Loucy (cell line): ENCODE measurements around the gene GPRIN2.

ENCODE experiments used
- H2AFZ ChIP-seq: fragments of 200-600 bp; sonication (generic); 2 replicates; pipeline ENCODE4 v1.6.0; 2016; ENCODE audit warnings: antibody characterized with exemption, mild to moderate bottlenecking, low read length, moderate library complexity
- H3F3A ChIP-seq: fragments of 200-600 bp; 2 replicates; pipeline ENCODE4 v1.6.0; 2016; ENCODE audit warnings: antibody characterized with exemption, low read depth, mild to moderate bottlenecking
- H3K27me3 ChIP-seq: fragments of 200-600 bp; sonication (generic); 2 replicates; pipeline ENCODE4 v1.6.1; 2014; ENCODE audit warnings: low read length, mild to moderate bottlenecking; ENCODE audit not compliant: insufficient read depth, poor library complexity, severe bottlenecking
- H3K36me3 ChIP-seq: fragments of 200-600 bp; sonication (generic); 2 replicates; pipeline ENCODE4 v1.6.1; 2016; ENCODE audit warnings: low read length; ENCODE audit not compliant: insufficient read depth
- H3K4me1 ChIP-seq: fragments of 200-600 bp; sonication (generic); 2 replicates; pipeline ENCODE4 v1.5.1; 2014; ENCODE audit warnings: low read length, mild to moderate bottlenecking; ENCODE audit not compliant: insufficient read depth, poor library complexity, severe bottlenecking
- H3K4me2 ChIP-seq: fragments of 200-600 bp; sonication (generic); 2 replicates; pipeline ENCODE4 v1.6.0; 2014; ENCODE audit warnings: antibody characterized with exemption, low read length, low read depth, mild to moderate bottlenecking; ENCODE audit not compliant: poor library complexity, severe bottlenecking
- H3K4me3 ChIP-seq: fragments of 200-600 bp; sonication (generic); 2 replicates; pipeline ENCODE4 v1.5.1; 2014; ENCODE audit warnings: low read length, mild to moderate bottlenecking, mixed read lengths; ENCODE audit not compliant: poor library complexity, severe bottlenecking
- H3K79me2 ChIP-seq: fragments of 200-600 bp; sonication (generic); 2 replicates; pipeline ENCODE4 v1.6.1; 2014; ENCODE audit warnings: low read length; ENCODE audit not compliant: insufficient read depth
- H3K9ac ChIP-seq: fragments of 200-600 bp; sonication (generic); 2 replicates; pipeline ENCODE4 v1.6.0; 2014; ENCODE audit warnings: mild to moderate bottlenecking, low read depth, low read length, moderate library complexity; ENCODE audit not compliant: poor library complexity, severe bottlenecking
- H3K9me2 ChIP-seq: fragments of 200-600 bp; sonication (generic); replicated peaks from 2 replicates; pipeline ENCODE4 v1.6.1; 2016; ENCODE audit warnings: low read depth, low read length, mixed read lengths
- H3K9me3 ChIP-seq: fragments of 200-600 bp; sonication (generic); 2 replicates; pipeline ENCODE4 v1.6.1; 2014; ENCODE audit warnings: mild to moderate bottlenecking, antibody characterized with exemption, low read length, low read depth; ENCODE audit not compliant: insufficient read depth
- H4K20me1 ChIP-seq: fragments of 200-600 bp; sonication (generic); 2 replicates; pipeline ENCODE4 v1.6.0; 2014; ENCODE audit warnings: antibody characterized with exemption, low read length, mild to moderate bottlenecking; ENCODE audit not compliant: insufficient read depth, poor library complexity, severe bottlenecking
- EZH2phosphoT487 ChIP-seq: fragments of 200-600 bp; IDR thresholded peaks from 2 replicates; pipeline ENCODE4 v1.6.1; 2018; ENCODE audit warnings: antibody characterized with exemption, mild to moderate bottlenecking, moderate library complexity, borderline replicate concordance
- TF ChIP-seq, protein P1 (sequence below): fragments of 200-600 bp; sonication (generic); conservative IDR thresholded peaks from 2 replicates; pipeline ENCODE4 v1.5.1; 2014; ENCODE audit warnings: mild to moderate bottlenecking, antibody characterized with exemption, low read length

The GPRIN2 gene

DNA sequence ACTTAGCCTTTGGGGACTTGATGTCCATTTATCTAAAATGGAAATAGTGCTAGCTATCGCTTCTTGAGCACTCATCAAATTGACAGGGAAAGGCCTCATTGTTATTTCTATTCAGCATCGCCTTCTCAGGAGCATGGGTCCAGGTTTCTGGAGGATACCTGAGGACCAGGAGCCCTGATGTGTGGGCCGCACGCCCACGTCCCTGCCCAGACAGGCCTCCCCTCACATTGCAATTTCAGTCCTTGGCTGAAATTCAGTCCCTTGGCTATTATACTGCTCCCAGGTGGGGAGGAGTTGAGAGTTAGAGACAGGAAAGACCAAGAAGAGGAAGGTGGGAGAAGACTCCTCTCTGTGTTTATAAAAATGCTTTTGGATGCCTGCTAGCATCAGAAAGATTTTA is 38.9 kb downstream of the GPRIN2 start:
- H3K4me1 ChIP-seq: no peaks in the 10 kb centered on the region
- no peaks in the 10 kb centered on the region for H3K9me3 ChIP-seq
- no peaks in the 10 kb centered on the region for H3K79me2 ChIP-seq
- H3K9me2 ChIP-seq: no peaks in the 10 kb centered on the region
- no peaks in the 10 kb centered on the region for H3K27me3 ChIP-seq
- H3K4me2 ChIP-seq: no peak overlapping the region
- TF ChIP-seq EZH2phosphoT487: no peak
- TF ChIP-seq, protein P1, sequence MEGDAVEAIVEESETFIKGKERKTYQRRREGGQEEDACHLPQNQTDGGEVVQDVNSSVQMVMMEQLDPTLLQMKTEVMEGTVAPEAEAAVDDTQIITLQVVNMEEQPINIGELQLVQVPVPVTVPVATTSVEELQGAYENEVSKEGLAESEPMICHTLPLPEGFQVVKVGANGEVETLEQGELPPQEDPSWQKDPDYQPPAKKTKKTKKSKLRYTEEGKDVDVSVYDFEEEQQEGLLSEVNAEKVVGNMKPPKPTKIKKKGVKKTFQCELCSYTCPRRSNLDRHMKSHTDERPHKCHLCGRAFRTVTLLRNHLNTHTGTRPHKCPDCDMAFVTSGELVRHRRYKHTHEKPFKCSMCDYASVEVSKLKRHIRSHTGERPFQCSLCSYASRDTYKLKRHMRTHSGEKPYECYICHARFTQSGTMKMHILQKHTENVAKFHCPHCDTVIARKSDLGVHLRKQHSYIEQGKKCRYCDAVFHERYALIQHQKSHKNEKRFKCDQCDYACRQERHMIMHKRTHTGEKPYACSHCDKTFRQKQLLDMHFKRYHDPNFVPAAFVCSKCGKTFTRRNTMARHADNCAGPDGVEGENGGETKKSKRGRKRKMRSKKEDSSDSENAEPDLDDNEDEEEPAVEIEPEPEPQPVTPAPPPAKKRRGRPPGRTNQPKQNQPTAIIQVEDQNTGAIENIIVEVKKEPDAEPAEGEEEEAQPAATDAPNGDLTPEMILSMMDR: no peak
- no peak overlapping the region for H3K4me3 ChIP-seq
- H3K9ac ChIP-seq: no peak overlapping the region
- H2AFZ ChIP-seq: no peak overlapping the region
- H4K20me1 ChIP-seq: no peaks in the 10 kb centered on the region
- no peaks in the 10 kb centered on the region for H3F3A ChIP-seq
- no peaks in the 10 kb centered on the region for H3K36me3 ChIP-seq

DNA sequence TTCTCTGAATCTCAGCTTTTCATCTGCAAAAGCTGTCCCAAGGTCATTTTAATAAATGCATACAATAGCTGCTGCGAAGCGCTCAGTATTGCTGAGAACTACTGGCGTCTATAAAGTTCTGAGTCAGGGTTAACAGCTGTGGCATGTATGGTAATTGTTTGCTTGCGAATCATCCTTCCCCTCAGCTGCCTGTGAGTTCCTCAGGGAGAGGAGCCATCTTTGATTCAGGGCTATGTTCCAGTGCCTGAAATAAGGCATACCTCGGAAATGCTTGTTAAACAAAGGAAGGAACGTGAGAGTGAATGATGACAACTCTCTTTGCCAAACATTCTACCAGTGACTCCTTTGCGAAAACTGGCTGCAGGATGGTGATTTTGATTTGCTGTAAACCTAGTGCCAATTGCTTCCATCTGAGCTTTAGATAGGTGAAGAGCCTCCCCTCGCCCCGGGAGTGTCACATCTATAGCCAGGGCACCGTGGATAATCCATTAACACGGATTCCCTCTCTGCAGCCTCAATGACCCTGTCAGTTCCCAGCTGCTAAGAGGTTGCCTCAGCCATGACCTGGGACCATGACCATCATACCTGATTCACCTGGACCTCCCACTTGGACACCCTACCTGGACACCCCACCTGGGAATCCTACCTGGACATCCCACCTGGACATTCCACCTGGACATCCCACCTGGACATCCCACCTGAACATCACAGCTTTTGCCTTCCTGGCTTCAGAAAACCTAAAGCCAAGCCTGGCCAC is 39.6 kb downstream of the GPRIN2 start:
- no peak overlapping the region for H2AFZ ChIP-seq
- H3F3A ChIP-seq: no peaks in the 10 kb centered on the region
- H3K9me2 ChIP-seq: no peaks in the 10 kb centered on the region
- TF ChIP-seq, protein P1: no peak
- no peak for TF ChIP-seq EZH2phosphoT487
- no peaks in the 10 kb centered on the region for H3K4me1 ChIP-seq
- no peak overlapping the region for H3K4me2 ChIP-seq
- no peak overlapping the region for H3K9ac ChIP-seq
- no peaks in the 10 kb centered on the region for H3K79me2 ChIP-seq
- no peaks in the 10 kb centered on the region for H3K9me3 ChIP-seq
- H3K36me3 ChIP-seq: no peaks in the 10 kb centered on the region
- no peaks in the 10 kb centered on the region for H3K27me3 ChIP-seq
- H4K20me1 ChIP-seq: no peaks in the 10 kb centered on the region
- H3K4me3 ChIP-seq: no peak overlapping the region

DNA sequence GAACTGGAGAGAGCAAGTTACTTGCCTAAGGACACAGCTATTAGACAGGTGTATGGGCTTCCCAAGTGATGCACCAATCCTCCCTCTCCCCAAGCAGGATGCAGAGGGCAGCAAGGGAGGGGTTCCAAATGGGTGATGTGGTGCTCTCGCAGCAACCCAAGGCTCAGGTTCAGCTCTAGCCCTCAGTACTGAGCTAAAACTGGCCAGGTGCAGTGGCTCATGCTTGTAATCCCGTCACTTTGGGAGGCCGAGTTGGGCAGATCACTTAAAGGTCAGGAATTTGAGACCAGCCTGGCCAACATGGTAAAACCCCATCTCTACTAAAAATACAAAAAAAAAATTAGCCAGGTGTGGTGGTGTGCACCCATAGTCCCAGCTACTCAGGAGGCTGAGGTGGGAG is 40.7 kb downstream of the GPRIN2 start:
- Histone ChIP-seq H3K9me3 (no peaks in the 10 kb centered on the region), H4K20me1 (no peaks in the 10 kb centered on the region), H3K9me2 (no peaks in the 10 kb centered on the region), H3F3A (no peaks in the 10 kb centered on the region), H3K9ac (no peak overlapping the region), H3K4me2 (no peak overlapping the region), H3K79me2 (no peaks in the 10 kb centered on the region), H3K4me1 (no peaks in the 10 kb centered on the region), H3K27me3 (no peaks in the 10 kb centered on the region), H3K4me3 (no peak overlapping the region), H3K36me3 (no peaks in the 10 kb centered on the region), H2AFZ (no peak overlapping the region)
- TF ChIP-seq, protein P1: no peak
- no peak for TF ChIP-seq EZH2phosphoT487
